ENCODE results near the gene SLC7A9. TPM values are rescaled to one million over a fixed set of nuclear protein-coding genes. Genes with fewer than 3 reads are reported as not detected.
"Not testable (repeated sequence)": the region's sequence is repeated elsewhere in the genome, so short reads cannot be mapped to it uniquely, and the experiment has no call there.

SLC7A9 gene
- polyA plus RNA-seq, 4 donors: 12.8 to 16.6 (median 14.2) TPM

GRCh38 chr19:32886241-32886640 is 16.7 kb upstream of the SLC7A9 start:
- no peak for DNase-seq (ENCODE audit: low read depth in 4 of 4, low spot score in 3 of 4)

GRCh38 chr19:32885255-32885654 is 15.7 kb upstream of the SLC7A9 start:
- not testable (repeated sequence) for DNase-seq (ENCODE audit: low read depth in 4 of 4, low spot score in 3 of 4)

- DNase-seq (ENCODE audit: low read depth in 4 of 4, low spot score in 3 of 4): no peak
These were observed 12.2 kb upstream of the SLC7A9 start for GRCh38 chr19:32881766-32882165.

GRCh38 chr19:32880622-32881021 is 11.1 kb upstream of the SLC7A9 start:
- no peak for DNase-seq (ENCODE audit: low read depth in 4 of 4, low spot score in 3 of 4)

- DNase-seq (ENCODE audit: low read depth in 4 of 4, low spot score in 3 of 4): no peak
These were observed 10.2 kb upstream of the SLC7A9 start for GRCh38 chr19:32879741-32880140.

GRCh38 chr19:32878988-32879387 is 9.4 kb upstream of the SLC7A9 start:
- DNase-seq (ENCODE audit: low read depth in 4 of 4, low spot score in 3 of 4): no peak

GRCh38 chr19:32877977-32878745 is 8.6 kb upstream of the SLC7A9 start:
- no peak for DNase-seq (ENCODE audit: low read depth in 4 of 4, low spot score in 3 of 4)

GRCh38 chr19:32877323-32877912 is 7.9 kb upstream of the SLC7A9 start:
- no peak for DNase-seq (ENCODE audit: low read depth in 4 of 4, low spot score in 3 of 4)

GRCh38 chr19:32876919-32877285 is 7.3 kb upstream of the SLC7A9 start:
- DNase-seq (ENCODE audit: low read depth in 4 of 4, low spot score in 3 of 4): no peak

- no peak for DNase-seq (ENCODE audit: low read depth in 4 of 4, low spot score in 3 of 4)
These were observed 6.8 kb upstream of the SLC7A9 start for GRCh38 chr19:32876236-32876918.

- DNase-seq (ENCODE audit: low read depth in 4 of 4, low spot score in 3 of 4): no peak
These were observed 5.9 kb upstream of the SLC7A9 start for GRCh38 chr19:32875428-32875827.

GRCh38 chr19:32874605-32875004 is 5.0 kb upstream of the SLC7A9 start:
- DNase-seq (ENCODE audit: low read depth in 4 of 4, low spot score in 3 of 4): no peak

GRCh38 chr19:32873247-32873959 is 3.8 kb upstream of the SLC7A9 start:
- DNase-seq (ENCODE audit: low read depth in 4 of 4, low spot score in 3 of 4): no peak

- DNase-seq (ENCODE audit: low read depth in 4 of 4, low spot score in 3 of 4): no peak
These were observed 2.8 kb upstream of the SLC7A9 start for GRCh38 chr19:32872391-32872790.

- DNase-seq (ENCODE audit: low read depth in 4 of 4, low spot score in 3 of 4): no peak
These were observed 1.4 kb upstream of the SLC7A9 start for GRCh38 chr19:32870981-32871451.

- no peak for DNase-seq (ENCODE audit: low read depth in 4 of 4, low spot score in 3 of 4)
These were observed 503 bp upstream of the SLC7A9 start for GRCh38 chr19:32869966-32870573.

GRCh38 chr19:32868206-32868950 is 1.2 kb downstream of the SLC7A9 start:
- no peak for DNase-seq (ENCODE audit: low read depth in 4 of 4, low spot score in 3 of 4)

GRCh38 chr19:32867436-32867835 is 2.1 kb downstream of the SLC7A9 start:
- DNase-seq (ENCODE audit: low read depth in 4 of 4, low spot score in 3 of 4): not testable (repeated sequence)

GRCh38 chr19:32866564-32867265 is 2.9 kb downstream of the SLC7A9 start:
- DNase-seq (ENCODE audit: low read depth in 4 of 4, low spot score in 3 of 4): no peak
